GM10248 (cell line): ENCODE measurements around the gene RCL1.
"Not testable (repeated sequence)": the region's sequence is repeated elsewhere in the genome, so short reads cannot be mapped to it uniquely, and the experiment has no call there.

Experiments
- CTCF ChIA-PET: fragments of 300-600 bp; sonication (Branson Sonifier 250); formaldehyde crosslinking; extraction: SDS; loops from one replicate; lab custom pipeline; 2021; ENCODE audit warnings: antibody characterized with exemption; lab: Yijun Ruan, JAX
- POLR2A ChIA-PET: fragments of 350-650 bp; sonication (Branson Sonifier 250); formaldehyde crosslinking; extraction: SDS; loops from one replicate; lab custom pipeline; 2020; ENCODE audit warnings: antibody characterized with exemption; lab: Yijun Ruan, JAX
- DNase-seq: peaks from one replicate; pipeline ENCODE4 v3.0.0; 2012; ENCODE audit errors: extremely low spot score
- CTCF ChIP-seq: IDR thresholded peaks from 2 replicates; pipeline ENCODE4 v1.5.1; 2012; ENCODE audit warnings: mild to moderate bottlenecking, low read depth; ENCODE audit errors: extremely low read depth, missing control alignments, control extremely low read depth

RCL1 gene

GRCh38 chr9:4794691-4795090 lies 1.9 kb downstream of the RCL1 start:
- POLR2A ChIA-PET = interaction anchor here (0.6 to 0.7 kb wide), 2 partner anchors 195 to 200 kb away, joined by 3 read pairs; no protein-coding TSS in a partner anchor
- no peak for DNase-seq
- CTCF ChIA-PET = interaction anchor here (1.1 to 2.3 kb wide), 6 partner anchors 16 to 188 kb away, joined by 3 to 10 read pairs (median 5); partner anchors contain the start of gene AK3
- TF ChIP-seq CTCF = no peak

- ChIA-PET POLR2A (interaction anchor here (0.6 to 0.7 kb wide), 2 partner anchors 195 to 199 kb away, joined by 3 read pairs; no protein-coding TSS in a partner anchor), CTCF (interaction anchor here (1.0 to 3.7 kb wide), 7 partner anchors 9 to 188 kb away, joined by 3 to 18 read pairs (median 5); no protein-coding TSS in a partner anchor)
- not testable (repeated sequence) for DNase-seq
Measured at GRCh38 chr9:4795108-4795507, 2.4 kb downstream of the RCL1 start.

- ChIA-PET CTCF (interaction anchor here (0.8 to 3.7 kb wide), 22 partner anchors 8 to 836 kb away, joined by 3 to 18 read pairs (median 4); partner anchors contain the start of gene JAK2), POLR2A (no interaction called here)
- no peak for TF ChIP-seq CTCF
- DNase-seq = no peak
Measured at GRCh38 chr9:4796530-4796929, 3.8 kb downstream of the RCL1 start.

GRCh38 chr9:4796988-4797853 lies 4.5 kb downstream of the RCL1 start:
- peak; percentile 24 for DNase-seq
- TF ChIP-seq CTCF = peak; percentile 60
- ChIA-PET POLR2A (no interaction called here), CTCF (interaction anchor here (0.8 to 3.7 kb wide), 24 partner anchors 9 to 835 kb away, joined by 3 to 18 read pairs (median 4); partner anchors contain the start of genes AK3 and JAK2)

- ChIA-PET CTCF (interaction anchor here (0.8 to 3.7 kb wide), 17 partner anchors 9 to 812 kb away, joined by 3 to 18 read pairs (median 5); partner anchors contain the start of gene AK3), POLR2A (interaction anchor here (0.6 kb wide), 1 partner anchor 36 kb away, joined by 5 read pairs; no protein-coding TSS in a partner anchor)
- no peak for TF ChIP-seq CTCF
- no peak for DNase-seq
Measured at GRCh38 chr9:4797854-4798150, 5.1 kb downstream of the RCL1 start.

GRCh38 chr9:4798281-4799032 lies 5.7 kb downstream of the RCL1 start:
- ChIA-PET CTCF (interaction anchor here (0.8 to 3.7 kb wide), 12 partner anchors 9 to 58 kb away, joined by 3 to 18 read pairs (median 6); partner anchors contain the start of gene AK3), POLR2A (interaction anchor here (0.6 kb wide), 1 partner anchor 36 kb away, joined by 5 read pairs; no protein-coding TSS in a partner anchor)
- TF ChIP-seq CTCF = no peak
- no peak for DNase-seq
